Measurements from ENCODE around the gene LRRC4C.

DNA sequence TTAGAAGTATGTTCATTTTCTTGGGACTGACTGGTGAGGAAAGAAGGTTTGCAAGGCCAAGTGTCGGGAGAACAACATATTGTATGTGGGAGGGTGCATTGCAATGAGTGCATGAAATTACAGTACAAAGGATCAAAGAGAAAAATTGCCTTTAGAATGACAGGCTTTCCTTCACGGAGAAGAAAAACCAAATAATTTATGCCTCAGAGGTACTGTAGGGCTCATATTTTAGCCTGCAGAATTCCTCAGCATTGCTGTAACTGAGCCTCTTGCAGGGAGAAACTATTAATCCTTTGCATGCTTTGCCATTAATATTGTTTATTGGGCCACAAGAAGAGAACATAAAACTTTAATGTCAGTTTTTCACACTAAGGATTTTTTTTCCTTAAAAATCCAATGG, 60.1 kb downstream of the LRRC4C start:
- no peak for TF ChIP-seq EZH2 (IDR thresholded peaks at IDR 0.05; ENCODE audit: insufficient read depth, poor library complexity, severe bottlenecking)
- TF ChIP-seq EZH2phosphoT487 (IDR thresholded peaks at IDR 0.05; ENCODE audit: insufficient read depth, low read depth), result no peak
